ENCODE data around the gene UQCC2.

GRCh38 chr6:33697845-33698244 lies 13.7 kb downstream of the UQCC2 start:
- TF ChIP-seq EP300 (IDR thresholded peaks at IDR 0.05) (no peak), CTCF (IDR thresholded peaks at IDR 0.05) (no peak)
